GM12874 (cell line): ENCODE results near the gene PSMD8.
A peak's percentile ranks its signal among the peaks of the same experiment; 100 is the strongest.

Experiments used
- TF ChIP-seq, protein P1 (sequence below): IDR thresholded peaks from 2 replicates; pipeline ENCODE4 v1.5.1; 2011; ENCODE audit warnings: low read depth, mild to moderate bottlenecking, control low read depth, low read length, moderate library complexity; ENCODE audit not compliant: insufficient read depth

Gene PSMD8

GRCh38 chr19:38374332-38375097, at the start of gene PSMD8:
Gene PSMD8 (plus strand): TSS chr19:38374571. CDS start chr19:38374602, 31 bp downstream.
- TF ChIP-seq, protein P1, sequence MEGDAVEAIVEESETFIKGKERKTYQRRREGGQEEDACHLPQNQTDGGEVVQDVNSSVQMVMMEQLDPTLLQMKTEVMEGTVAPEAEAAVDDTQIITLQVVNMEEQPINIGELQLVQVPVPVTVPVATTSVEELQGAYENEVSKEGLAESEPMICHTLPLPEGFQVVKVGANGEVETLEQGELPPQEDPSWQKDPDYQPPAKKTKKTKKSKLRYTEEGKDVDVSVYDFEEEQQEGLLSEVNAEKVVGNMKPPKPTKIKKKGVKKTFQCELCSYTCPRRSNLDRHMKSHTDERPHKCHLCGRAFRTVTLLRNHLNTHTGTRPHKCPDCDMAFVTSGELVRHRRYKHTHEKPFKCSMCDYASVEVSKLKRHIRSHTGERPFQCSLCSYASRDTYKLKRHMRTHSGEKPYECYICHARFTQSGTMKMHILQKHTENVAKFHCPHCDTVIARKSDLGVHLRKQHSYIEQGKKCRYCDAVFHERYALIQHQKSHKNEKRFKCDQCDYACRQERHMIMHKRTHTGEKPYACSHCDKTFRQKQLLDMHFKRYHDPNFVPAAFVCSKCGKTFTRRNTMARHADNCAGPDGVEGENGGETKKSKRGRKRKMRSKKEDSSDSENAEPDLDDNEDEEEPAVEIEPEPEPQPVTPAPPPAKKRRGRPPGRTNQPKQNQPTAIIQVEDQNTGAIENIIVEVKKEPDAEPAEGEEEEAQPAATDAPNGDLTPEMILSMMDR, result peak; percentile 38; the same call in 1 of the 2 replicates

GRCh38 chr19:38326591-38326990, 47.8 kb upstream of the PSMD8 start:
- TF ChIP-seq, protein P1, result no peak

DNA sequence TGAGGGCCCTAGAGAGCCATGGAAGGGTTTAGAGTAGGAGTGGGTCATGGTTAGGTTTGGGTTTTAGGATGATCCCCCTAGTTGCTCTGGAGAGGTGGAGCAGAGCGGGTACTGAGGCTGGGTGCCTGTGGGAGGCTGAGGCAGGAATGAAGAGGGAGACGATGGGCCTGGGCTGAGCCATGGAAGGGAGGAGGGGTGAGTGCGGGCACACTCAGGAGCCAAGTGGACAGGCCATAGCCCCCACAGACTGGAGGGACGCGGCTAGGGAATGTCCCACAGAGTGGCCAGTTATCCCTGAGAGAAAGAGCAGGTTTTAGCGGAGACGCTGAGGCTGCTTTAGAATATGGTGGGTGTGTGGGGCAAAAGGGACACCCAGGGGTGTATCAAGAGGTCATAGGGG, 44.7 kb upstream of the PSMD8 start:
- TF ChIP-seq, protein P1, result no peak

DNA sequence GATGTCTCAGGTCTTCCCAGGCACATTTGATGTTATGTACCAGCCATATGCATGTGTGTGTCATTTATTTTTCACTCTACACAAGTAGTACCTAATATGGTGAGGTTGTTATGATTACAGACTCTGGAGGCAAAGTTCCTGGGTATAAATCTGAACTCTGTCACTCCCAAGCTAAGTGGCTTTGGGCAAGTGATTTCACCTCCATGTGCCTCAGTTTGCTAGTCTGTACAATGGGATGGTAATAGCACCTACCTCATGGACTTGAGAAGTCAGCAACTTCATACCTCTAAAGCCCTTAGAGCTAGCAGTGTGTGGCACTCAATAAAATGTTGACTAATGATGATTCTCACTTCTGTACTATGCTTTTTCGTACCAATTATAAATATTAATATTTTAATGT, 42.6 kb upstream of the PSMD8 start:
- TF ChIP-seq, protein P1, result no peak

DNA sequence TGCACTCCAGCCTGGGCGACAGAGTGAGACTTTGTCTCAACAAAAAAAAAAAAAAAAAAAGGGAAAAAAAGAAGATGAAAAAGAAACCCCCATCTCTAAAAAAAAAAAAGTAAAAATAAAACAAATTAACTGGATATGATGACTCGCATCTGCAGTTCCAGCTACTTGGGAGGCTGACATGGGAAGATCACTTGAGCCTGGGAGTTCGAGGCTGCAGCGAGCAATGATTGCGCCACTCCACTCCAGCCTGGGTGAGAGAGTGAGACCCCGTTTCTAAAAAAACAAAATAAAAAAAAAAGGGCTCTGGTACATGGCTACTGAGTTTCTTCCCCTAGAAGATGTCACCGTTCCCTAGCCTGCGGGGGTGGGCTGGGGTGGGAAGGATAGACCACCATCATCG, 41.1 kb upstream of the PSMD8 start:
- TF ChIP-seq, protein P1, result no peak

- TF ChIP-seq, protein P1, result no peak
Observed at GRCh38 chr19:38335949-38336637, 38.3 kb upstream of the PSMD8 start.

GRCh38 chr19:38336638-38337359, 37.6 kb upstream of the PSMD8 start:
- TF ChIP-seq, protein P1, result no peak
